Measurements from ENCODE around the gene A1BG. TPM values are rescaled to one million over a fixed set of nuclear protein-coding genes. Genes with fewer than 3 reads are reported as not detected.
A peak's percentile ranks its signal among the peaks of the same experiment; 100 is the strongest.

The A1BG gene
- total and polyA plus RNA-seq, 2 of the 13 experiments (the other 11 are each of a cell fraction or from before 2014, with no cell fraction given) = 14.7 to 41.4 TPM

- no peak for TF ChIP-seq HES4 (CRISPR knock-in tag; IDR thresholded peaks at IDR 0.05; ENCODE audit: borderline replicate concordance)
- no peak for TF ChIP-seq ZNF790 (CRISPR knock-in tag; IDR thresholded peaks at IDR 0.05; ENCODE audit: borderline replicate concordance)
- TF ChIP-seq ZNF737 (CRISPR knock-in tag; IDR thresholded peaks at IDR 0.05; ENCODE audit: borderline replicate concordance) = no peak; the same call in 1 of the 2 replicates
- no peak for TF ChIP-seq ZBTB26 (CRISPR knock-in tag; IDR thresholded peaks at IDR 0.05; ENCODE audit: borderline replicate concordance)
- no peak for TF ChIP-seq ZNF3 (CRISPR knock-in tag; IDR thresholded peaks at IDR 0.05)
- TF ChIP-seq JUN (CRISPR knock-in tag; IDR thresholded peaks at IDR 0.05) = no peak
- no peak for TF ChIP-seq DMTF1 (CRISPR knock-in tag; IDR thresholded peaks at IDR 0.05)
- TF ChIP-seq THAP7 (CRISPR knock-in tag; IDR thresholded peaks at IDR 0.05) = 0 out of 2 replicates have a peak, but pooled peaks have one; percentile 25
- no peak for TF ChIP-seq SRSF1 (optimal IDR thresholded peaks at IDR 0.05; ENCODE audit: low read depth, low read length)
- peak; percentile 90 for TF ChIP-seq MAF1 (CRISPR knock-in tag; IDR thresholded peaks at IDR 0.05; ENCODE audit: borderline replicate concordance)
- TF ChIP-seq MATR3 (CRISPR knock-in tag; IDR thresholded peaks at IDR 0.05) = no peak
- TF ChIP-seq KLF13 (CRISPR knock-in tag; IDR thresholded peaks at IDR 0.05) = no peak
- peak; percentile 72; the same call in 1 of the 2 replicates for TF ChIP-seq ZNF230 (CRISPR knock-in tag; IDR thresholded peaks at IDR 0.05)
- TF ChIP-seq ZNF276 (CRISPR knock-in tag; IDR thresholded peaks at IDR 0.05; ENCODE audit: low read depth) = peak; percentile 28; the same call in 1 of the 2 replicates
- TF ChIP-seq ARID2 (CRISPR knock-in tag; IDR thresholded peaks at IDR 0.05; ENCODE audit: borderline replicate concordance) = peak; percentile 43; the same call in 1 of the 2 replicates
- peak; percentile 8; the same call in 1 of the 2 replicates for TF ChIP-seq ZNF33B (CRISPR knock-in tag; IDR thresholded peaks at IDR 0.05)
- no peak for TF ChIP-seq PLRG1 (conservative IDR thresholded peaks at IDR 0.05)
- no peak for TF ChIP-seq PCBP2 (optimal IDR thresholded peaks at IDR 0.05; ENCODE audit: low read depth, low read length, poor library complexity, severe bottlenecking)
- no peak for TF ChIP-seq ZNF354B (CRISPR knock-in tag; IDR thresholded peaks at IDR 0.05)
- peak; percentile 81 for TF ChIP-seq TEF (CRISPR knock-in tag; IDR thresholded peaks at IDR 0.05)
- peak; percentile 63; the same call in 1 of the 2 replicates for TF ChIP-seq TBX2 (CRISPR knock-in tag; IDR thresholded peaks at IDR 0.05; ENCODE audit: borderline replicate concordance)
- peak; percentile 54 for TF ChIP-seq DR1 (CRISPR knock-in tag; IDR thresholded peaks at IDR 0.05)
- TF ChIP-seq ZNF775 (CRISPR knock-in tag; IDR thresholded peaks at IDR 0.05; ENCODE audit: borderline replicate concordance) = no peak
Measured at GRCh38 chr19:58362272-58362994, 9.1 kb upstream of the A1BG start, which contains the start of gene ZNF497 (continued).
